Common myeloid progenitor, CD34-positive (primary cell): ENCODE measurements around the gene ARL13B.
A peak's percentile ranks its signal among the peaks of the same experiment; 100 is the strongest.
"Not testable (repeated sequence)": the region's sequence is repeated elsewhere in the genome, so short reads cannot be mapped to it uniquely, and the experiment has no call there.

Experiments
- CTCF ChIA-PET: fragments of 350-600 bp; sonication (Branson Sonifier 250); formaldehyde crosslinking; loops from one replicate; lab custom pipeline; 2021; ENCODE audit warnings: antibody characterized with exemption; lab: Charles Lee
- POLR2A ChIA-PET: fragments of 350-600 bp; sonication (Branson Sonifier 250); formaldehyde crosslinking; loops from one replicate; lab custom pipeline; 2021; ENCODE audit warnings: antibody characterized with exemption; lab: Charles Lee
- DNase-seq, 3 donors: peaks; one replicate each; pipeline versions ENCODE4 v3.0.0 to v3.0.0-alpha.2; 2013
- H3K27ac ChIP-seq, 2 experiments: 1 replicate in 1 of 2; 2 replicates in 1 of 2; pipeline ENCODE4 v1.7.0; 2013; ENCODE audit warnings: inconsistent platforms in 2 of 2, low read length in 2 of 2, mild to moderate bottlenecking in 2 of 2, low read depth in 1 of 2, moderate library complexity in 1 of 2; ENCODE audit not compliant: severe bottlenecking in 2 of 2, insufficient read depth in 1 of 2, poor library complexity in 1 of 2
- H3K27me3 ChIP-seq, 5 experiments: replicated peaks in 2 of 5; 1 replicate in 3 of 5; 2 replicates in 2 of 5; pipeline versions ENCODE4 v1.6.1 to v1.7.0; 2013; ENCODE audit warnings: low read length in 4 of 5, mild to moderate bottlenecking in 2 of 5, moderate library complexity in 2 of 5, inconsistent platforms in 1 of 5; ENCODE audit not compliant: insufficient read depth in 5 of 5, control insufficient read depth in 4 of 5
- H3K36me3 ChIP-seq, 4 experiments: 1 replicate in 2 of 4; 2 replicates in 2 of 4; pipeline versions ENCODE4 v1.6.1 to v1.7.0; 2013; ENCODE audit warnings: low read length in 3 of 4, control low read depth in 1 of 4, mild to moderate bottlenecking in 1 of 4; ENCODE audit not compliant: control insufficient read depth in 4 of 4, insufficient read depth in 4 of 4
- H3K4me1 ChIP-seq, 4 experiments: 1 replicate in 3 of 4; 2 replicates in 1 of 4; pipeline versions ENCODE4 v1.6.1 to v1.7.1; 2013; ENCODE audit warnings: low read length in 3 of 4, mild to moderate bottlenecking in 3 of 4, control low read depth in 1 of 4, inconsistent platforms in 1 of 4, moderate library complexity in 1 of 4; ENCODE audit not compliant: control insufficient read depth in 4 of 4, insufficient read depth in 4 of 4; ENCODE audit errors: control extremely low read depth in 1 of 4
- H3K4me3 ChIP-seq, 7 experiments: 1 replicate in 4 of 7; 2 replicates in 3 of 7; pipeline versions ENCODE4 v1.5.1 to v1.7.0; 2013; ENCODE audit warnings: mild to moderate bottlenecking in 7 of 7, low read length in 6 of 7, moderate library complexity in 6 of 7, inconsistent platforms in 2 of 7, low read depth in 2 of 7, control low read depth in 1 of 7; ENCODE audit not compliant: insufficient read depth in 4 of 7, control insufficient read depth in 1 of 7; ENCODE audit errors: extremely low read depth in 1 of 7
- H3K9me3 ChIP-seq, 5 experiments: 1 replicate in 4 of 5; 2 replicates in 1 of 5; pipeline versions ENCODE4 v1.6.1 to v1.7.1; 2013; ENCODE audit warnings: low read length in 4 of 5, mild to moderate bottlenecking in 2 of 5, inconsistent platforms in 1 of 5, low read depth in 1 of 5, moderate library complexity in 1 of 5; ENCODE audit not compliant: control insufficient read depth in 4 of 5, insufficient read depth in 2 of 5; ENCODE audit errors: control extremely low read depth in 1 of 5
- WGBS: methylation state at CpG from one replicate; pipeline ENCODE4 v1.1.5; 2013; ENCODE audit not compliant: insufficient coverage; 5-methylcytosine and 5-hydroxymethylcytosine counted together

The ARL13B gene

GRCh38 chr3:93961026-93961425 lies 18.9 kb upstream of the ARL13B start:
- Histone ChIP-seq H3K9me3 (no peaks in the 10 kb centered on the region), H3K27me3 (no peaks in the 10 kb centered on the region), H3K4me1 (no peaks in the 10 kb centered on the region), H3K36me3 (no peaks in the 10 kb centered on the region), H3K27ac (no peak overlapping the region), H3K4me3 (no peak overlapping the region)
- CTCF ChIA-PET: no interaction called here
- WGBS: 100% methylated on average over 1 of the region's 1 CpG
- POLR2A ChIA-PET: no interaction called here
- DNase-seq: no peak

GRCh38 chr3:93961489-93961888 lies 18.5 kb upstream of the ARL13B start:
- no peaks in the 10 kb centered on the region for H3K9me3 ChIP-seq
- H3K4me3 ChIP-seq: no peak overlapping the region
- DNase-seq: no peak
- H3K4me1 ChIP-seq: no peaks in the 10 kb centered on the region
- POLR2A ChIA-PET: no interaction called here
- no peaks in the 10 kb centered on the region for H3K36me3 ChIP-seq
- H3K27ac ChIP-seq: no peak overlapping the region
- CTCF ChIA-PET: no interaction called here
- H3K27me3 ChIP-seq: no peaks in the 10 kb centered on the region
- no CpG with 5 or more reads among the region's 1 CpG for WGBS

GRCh38 chr3:93962798-93963197 lies 17.2 kb upstream of the ARL13B start:
- ChIA-PET POLR2A (no interaction called here), CTCF (no interaction called here)
- Histone ChIP-seq H3K27ac (no peak overlapping the region), H3K9me3 (no peaks in the 10 kb centered on the region), H3K4me1 (no peaks in the 10 kb centered on the region), H3K36me3 (no peaks in the 10 kb centered on the region), H3K4me3 (no peak overlapping the region), H3K27me3 (no peaks in the 10 kb centered on the region)
- DNase-seq: no peak
- 100% methylated on average over 3 of the region's 3 CpGs for WGBS

- H3K4me1 ChIP-seq, CTCF ChIA-PET, H3K4me3 ChIP-seq, POLR2A ChIA-PET, H3K27me3 ChIP-seq, H3K9me3 ChIP-seq, H3K27ac ChIP-seq, DNase-seq, H3K36me3 ChIP-seq: not testable (repeated sequence)
- WGBS: over 99% methylated on average over 16 of the region's 19 CpGs
Measured at GRCh38 chr3:93965106-93965505, 14.8 kb upstream of the ARL13B start.

GRCh38 chr3:93969443-93969842 lies 10.5 kb upstream of the ARL13B start:
- DNase-seq: no peak
- H3K27ac ChIP-seq: no peak overlapping the region
- 79% methylated on average over 3 of the region's 3 CpGs for WGBS
- H3K27me3 ChIP-seq: no peaks in the 10 kb centered on the region
- no peaks in the 10 kb centered on the region for H3K36me3 ChIP-seq
- H3K4me3 ChIP-seq: no peak overlapping the region
- POLR2A ChIA-PET: no interaction called here
- peaks cover 3 to 13% (median 9%) of the 10 kb centered on the region in 4 experiments for H3K4me1 ChIP-seq
- no peaks in the 10 kb centered on the region for H3K9me3 ChIP-seq
- CTCF ChIA-PET: no interaction called here

- Histone ChIP-seq H3K36me3 (no peaks in the 10 kb centered on the region), H3K9me3 (no peaks in the 10 kb centered on the region), H3K27me3 (no peaks in the 10 kb centered on the region), H3K4me1 (peaks cover 3 to 13% (median 9%) of the 10 kb centered on the region in 4 experiments), H3K27ac (no peak overlapping the region), H3K4me3 (no peak overlapping the region)
- DNase-seq: peak in 2 of 3 donors; percentile 17 to 21
- ChIA-PET POLR2A (no interaction called here), CTCF (no interaction called here)
- 83% methylated on average over 1 of the region's 1 CpG for WGBS
Measured at GRCh38 chr3:93969997-93970396, 10.0 kb upstream of the ARL13B start.

- ChIA-PET CTCF (interaction anchor here (1.0 to 1.6 kb wide), 3 partner anchors 21 to 97 kb away, joined by 3 read pairs; partner anchors contain the start of genes DHFR2 and NSUN3), POLR2A (no interaction called here)
- no peaks in the 10 kb centered on the region for H3K27me3 ChIP-seq
- H3K27ac ChIP-seq: peak within 1 kb of the TSS in 1 of 2 experiments; percentile 46
- no peaks in the 10 kb centered on the region for H3K9me3 ChIP-seq
- WGBS: under 1% methylated on average over 37 of the region's 53 CpGs
- peaks cover 3 to 19% (median 12%) of the 10 kb centered on the region in 4 experiments for H3K4me1 ChIP-seq
- H3K4me3 ChIP-seq: peak within 1 kb of the TSS; percentile 50 to 85 (median 74)
- DNase-seq: peak; percentile 55 to 77 (median 71)
- no peaks in the 10 kb centered on the region for H3K36me3 ChIP-seq
Measured at GRCh38 chr3:93973131-93974126, 6.5 kb upstream of the ARL13B start, which contains the start of gene PROS1. TSS of gene PROS1 (minus strand) at chr3:93973896. CDS start at chr3:93973749, 147 bp downstream.
